Smooth muscle cell (in vitro differentiated cells): ENCODE measurements around the gene ZNF503. TPM values are rescaled to one million over a fixed set of nuclear protein-coding genes. Genes with fewer than 3 reads are reported as not detected.
A peak's percentile ranks its signal among the peaks of the same experiment; 100 is the strongest.

Source experiments
- DNase-seq: peaks from one replicate; lab custom pipeline; 2025; ENCODE audit not compliant: unreplicated experiment; lab: John Stamatoyannopoulos, UW
- H2AFZ ChIP-seq: fragments of 200-600 bp; sonication (generic); 2 replicates; pipeline ENCODE4 v1.6.0; 2016; ENCODE audit warnings: antibody characterized with exemption, low read depth, mild to moderate bottlenecking
- H3F3A ChIP-seq: fragments of 200-600 bp; sonication (generic); 2 replicates; pipeline ENCODE4 v1.6.0; 2017; ENCODE audit warnings: antibody characterized with exemption, low read depth
- H3K27ac ChIP-seq: fragments of 200-600 bp; sonication (generic); 2 replicates; pipeline ENCODE4 v1.5.1; 2016; ENCODE audit warnings: low read depth, mild to moderate bottlenecking
- H3K27me3 ChIP-seq: fragments of 200-600 bp; sonication (generic); 2 replicates; pipeline ENCODE4 v1.6.1; 2016; ENCODE audit warnings: low read depth, mild to moderate bottlenecking
- H3K36me3 ChIP-seq: fragments of 200-600 bp; sonication (generic); 2 replicates; pipeline ENCODE4 v1.5.1; 2016; ENCODE audit warnings: low read depth
- H3K4me1 ChIP-seq: fragments of 200-600 bp; sonication (generic); 2 replicates; pipeline ENCODE4 v1.5.1; 2016; ENCODE audit warnings: low read depth
- H3K4me2 ChIP-seq: fragments of 200-600 bp; sonication (generic); 2 replicates; pipeline ENCODE4 v1.6.0; 2016; ENCODE audit warnings: mild to moderate bottlenecking
- H3K4me3 ChIP-seq: fragments of 200-600 bp; sonication (generic); 2 replicates; pipeline ENCODE4 v1.5.1; 2016; ENCODE audit warnings: mild to moderate bottlenecking
- H3K79me2 ChIP-seq: fragments of 200-600 bp; sonication (generic); 2 replicates; pipeline ENCODE4 v1.6.0; 2016; ENCODE audit warnings: low read depth, mild to moderate bottlenecking
- H3K9ac ChIP-seq: fragments of 200-600 bp; sonication (generic); 2 replicates; pipeline ENCODE4 v1.6.0; 2016; ENCODE audit warnings: low read depth
- H3K9me3 ChIP-seq: fragments of 200-600 bp; sonication (generic); replicated peaks from 2 replicates; pipeline ENCODE4 v1.5.1; 2016; ENCODE audit warnings: low read depth
- H4K20me1 ChIP-seq: fragments of 200-600 bp; sonication (generic); 2 replicates; pipeline ENCODE4 v1.6.0; 2016; ENCODE audit warnings: low read depth
- WGBS: methylation state at CpG from one replicate; pipeline ENCODE4 v1.1.7; 2016; ENCODE audit warnings: low lambda C conversion rate; 5-methylcytosine and 5-hydroxymethylcytosine counted together
- polyA plus RNA-seq: library from polyadenylated mRNA; unstranded; fragments of >200 nt; fragmentation: Nextera tagmentation; extraction: Ambion mirVana; gene quantifications from 2 replicates; pipeline ENCODE4 v1.2.1, GENCODE V29; 2016
- total RNA-seq: library from RNA; depleted of rRNA; stranded (reverse); fragments of >200 nt; gene quantifications from 2 replicates; pipeline ENCODE4 v1.2.3, GENCODE V29; 2014
- TF ChIP-seq, protein P1 (sequence below): fragments of 200-600 bp; sonication (generic); IDR thresholded peaks from 2 replicates; pipeline ENCODE4 v1.5.1; 2017; ENCODE audit warnings: borderline replicate concordance, mild to moderate bottlenecking, antibody characterized with exemption; ENCODE audit not compliant: insufficient read depth, poor library complexity, severe bottlenecking

ZNF503 gene
- total and polyA plus RNA-seq, 2 experiments from 2014 or later: 6.8 to 11.8 TPM

DNA sequence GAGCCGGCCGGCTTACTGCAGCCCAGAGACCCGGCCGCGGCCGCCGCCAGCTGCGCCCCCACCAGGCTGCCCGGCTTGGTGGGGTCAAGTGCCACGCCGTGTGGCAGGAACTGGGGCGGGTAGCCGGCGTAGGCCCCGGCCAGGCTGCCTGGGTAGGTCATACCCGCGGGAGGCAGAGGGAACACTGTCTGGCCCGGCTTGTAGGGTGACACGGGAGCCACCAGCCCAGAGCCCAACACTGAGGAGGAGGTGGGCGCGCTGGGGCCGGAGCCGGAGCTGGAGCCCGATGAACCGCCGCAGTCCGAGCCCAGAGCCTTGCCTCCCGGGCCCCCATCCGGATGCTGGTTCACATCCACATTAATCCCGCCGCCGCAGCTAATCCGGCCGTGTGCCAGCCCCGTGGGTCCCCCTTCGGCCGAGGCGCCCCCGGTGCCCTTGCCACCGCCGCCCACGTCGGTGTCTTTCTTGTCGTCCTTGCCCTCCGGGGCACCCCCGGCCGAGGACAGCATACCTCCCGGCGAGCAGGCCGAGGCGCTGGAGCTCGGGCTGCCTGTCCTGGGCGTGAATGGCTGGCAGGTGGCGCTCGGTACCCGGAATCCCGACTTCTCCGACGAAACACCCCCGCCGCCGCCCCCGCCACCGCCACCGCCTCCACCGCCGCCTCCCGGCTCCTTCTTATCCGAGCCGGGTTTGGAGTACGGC, 2.0 kb downstream of the ZNF503 start:
- H4K20me1 ChIP-seq: peaks cover 30% of the 10 kb centered on the region
- DNase-seq: peak; percentile 53
- peak overlapping the region; percentile 97 for H3K4me2 ChIP-seq
- no peaks in the 10 kb centered on the region for H3K36me3 ChIP-seq
- peaks cover 11% of the 10 kb centered on the region for H3K4me1 ChIP-seq
- 1% methylated on average over 58 of the region's 71 CpGs for WGBS
- no peaks in the 10 kb centered on the region for H3K27me3 ChIP-seq
- H3K4me3 ChIP-seq: peak overlapping the region; percentile 95
- peak overlapping the region; percentile 67 for H3K9ac ChIP-seq
- TF ChIP-seq, protein P1, sequence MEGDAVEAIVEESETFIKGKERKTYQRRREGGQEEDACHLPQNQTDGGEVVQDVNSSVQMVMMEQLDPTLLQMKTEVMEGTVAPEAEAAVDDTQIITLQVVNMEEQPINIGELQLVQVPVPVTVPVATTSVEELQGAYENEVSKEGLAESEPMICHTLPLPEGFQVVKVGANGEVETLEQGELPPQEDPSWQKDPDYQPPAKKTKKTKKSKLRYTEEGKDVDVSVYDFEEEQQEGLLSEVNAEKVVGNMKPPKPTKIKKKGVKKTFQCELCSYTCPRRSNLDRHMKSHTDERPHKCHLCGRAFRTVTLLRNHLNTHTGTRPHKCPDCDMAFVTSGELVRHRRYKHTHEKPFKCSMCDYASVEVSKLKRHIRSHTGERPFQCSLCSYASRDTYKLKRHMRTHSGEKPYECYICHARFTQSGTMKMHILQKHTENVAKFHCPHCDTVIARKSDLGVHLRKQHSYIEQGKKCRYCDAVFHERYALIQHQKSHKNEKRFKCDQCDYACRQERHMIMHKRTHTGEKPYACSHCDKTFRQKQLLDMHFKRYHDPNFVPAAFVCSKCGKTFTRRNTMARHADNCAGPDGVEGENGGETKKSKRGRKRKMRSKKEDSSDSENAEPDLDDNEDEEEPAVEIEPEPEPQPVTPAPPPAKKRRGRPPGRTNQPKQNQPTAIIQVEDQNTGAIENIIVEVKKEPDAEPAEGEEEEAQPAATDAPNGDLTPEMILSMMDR: peak; percentile 52
- H3K27ac ChIP-seq: peak overlapping the region; percentile 75
- H2AFZ ChIP-seq: no peak overlapping the region
- peaks cover 3% of the 10 kb centered on the region for H3F3A ChIP-seq
- H3K9me3 ChIP-seq: no peaks in the 10 kb centered on the region
- H3K79me2 ChIP-seq: peaks cover 55% of the 10 kb centered on the region

- H3K36me3 ChIP-seq: no peaks in the 10 kb centered on the region
- H3F3A ChIP-seq: peaks cover 3% of the 10 kb centered on the region
- DNase-seq: no peak
- peak overlapping the region; percentile 95 for H3K4me3 ChIP-seq
- peak overlapping the region; percentile 43 for H3K27ac ChIP-seq
- H3K4me2 ChIP-seq: peak overlapping the region; percentile 97
- WGBS: 2% methylated on average over 41 of the region's 76 CpGs
- peaks cover 55% of the 10 kb centered on the region for H3K79me2 ChIP-seq
- H3K27me3 ChIP-seq: no peaks in the 10 kb centered on the region
- TF ChIP-seq, protein P1: no peak
- no peak overlapping the region for H2AFZ ChIP-seq
- peaks cover 30% of the 10 kb centered on the region for H4K20me1 ChIP-seq
- H3K9me3 ChIP-seq: no peaks in the 10 kb centered on the region
- H3K4me1 ChIP-seq: peaks cover 11% of the 10 kb centered on the region
- H3K9ac ChIP-seq: peak overlapping the region; percentile 57
Measured at GRCh38 chr10:75398692-75399460, 2.7 kb downstream of the ZNF503 start.

DNA sequence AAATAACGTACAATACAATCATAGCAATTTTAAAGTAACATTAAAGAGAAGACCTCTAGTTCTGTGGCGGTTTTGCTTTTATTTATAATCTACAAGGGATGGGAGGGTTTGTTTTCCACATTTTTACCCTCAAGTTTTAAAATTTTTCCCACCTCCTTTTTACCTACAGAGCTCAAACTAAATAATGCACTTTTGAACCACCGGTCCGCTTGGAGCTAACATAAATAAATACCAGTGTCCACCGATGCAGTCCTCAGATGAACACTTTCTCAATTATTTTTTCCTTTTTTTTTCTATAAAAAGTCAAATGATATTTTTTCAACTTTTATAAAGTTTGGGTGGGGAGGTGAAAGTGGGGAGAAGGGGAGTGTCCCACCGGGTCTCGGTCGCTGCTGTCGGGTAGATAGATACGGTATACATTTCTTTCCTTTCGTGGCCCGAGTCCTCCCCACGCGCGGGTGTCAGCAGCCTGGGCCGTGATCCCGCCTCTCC, 3.3 kb downstream of the ZNF503 start:
- H3K4me3 ChIP-seq: peak overlapping the region; percentile 95
- peaks cover 11% of the 10 kb centered on the region for H3K4me1 ChIP-seq
- H3K9me3 ChIP-seq: no peaks in the 10 kb centered on the region
- peak overlapping the region; percentile 57 for H3K9ac ChIP-seq
- no peak for DNase-seq
- no peak overlapping the region for H2AFZ ChIP-seq
- H3K4me2 ChIP-seq: peak overlapping the region; percentile 97
- peaks cover 30% of the 10 kb centered on the region for H4K20me1 ChIP-seq
- H3K79me2 ChIP-seq: peaks cover 55% of the 10 kb centered on the region
- WGBS: 5% methylated on average over 16 of the region's 17 CpGs
- H3K27ac ChIP-seq: peak overlapping the region; percentile 43
- no peaks in the 10 kb centered on the region for H3K27me3 ChIP-seq
- H3K36me3 ChIP-seq: no peaks in the 10 kb centered on the region
- H3F3A ChIP-seq: peaks cover 3% of the 10 kb centered on the region
- TF ChIP-seq, protein P1: no peak
